ENCODE data around the gene RPS2. TPM values are rescaled to one million over a fixed set of nuclear protein-coding genes. Genes with fewer than 3 reads are reported as not detected.

RPS2 gene
- total and polyA plus RNA-seq, 2 of the 8 experiments (the other 6 are each of a cell fraction or from before 2014, with no cell fraction given), result 4,042 to 16,783 TPM

DNA sequence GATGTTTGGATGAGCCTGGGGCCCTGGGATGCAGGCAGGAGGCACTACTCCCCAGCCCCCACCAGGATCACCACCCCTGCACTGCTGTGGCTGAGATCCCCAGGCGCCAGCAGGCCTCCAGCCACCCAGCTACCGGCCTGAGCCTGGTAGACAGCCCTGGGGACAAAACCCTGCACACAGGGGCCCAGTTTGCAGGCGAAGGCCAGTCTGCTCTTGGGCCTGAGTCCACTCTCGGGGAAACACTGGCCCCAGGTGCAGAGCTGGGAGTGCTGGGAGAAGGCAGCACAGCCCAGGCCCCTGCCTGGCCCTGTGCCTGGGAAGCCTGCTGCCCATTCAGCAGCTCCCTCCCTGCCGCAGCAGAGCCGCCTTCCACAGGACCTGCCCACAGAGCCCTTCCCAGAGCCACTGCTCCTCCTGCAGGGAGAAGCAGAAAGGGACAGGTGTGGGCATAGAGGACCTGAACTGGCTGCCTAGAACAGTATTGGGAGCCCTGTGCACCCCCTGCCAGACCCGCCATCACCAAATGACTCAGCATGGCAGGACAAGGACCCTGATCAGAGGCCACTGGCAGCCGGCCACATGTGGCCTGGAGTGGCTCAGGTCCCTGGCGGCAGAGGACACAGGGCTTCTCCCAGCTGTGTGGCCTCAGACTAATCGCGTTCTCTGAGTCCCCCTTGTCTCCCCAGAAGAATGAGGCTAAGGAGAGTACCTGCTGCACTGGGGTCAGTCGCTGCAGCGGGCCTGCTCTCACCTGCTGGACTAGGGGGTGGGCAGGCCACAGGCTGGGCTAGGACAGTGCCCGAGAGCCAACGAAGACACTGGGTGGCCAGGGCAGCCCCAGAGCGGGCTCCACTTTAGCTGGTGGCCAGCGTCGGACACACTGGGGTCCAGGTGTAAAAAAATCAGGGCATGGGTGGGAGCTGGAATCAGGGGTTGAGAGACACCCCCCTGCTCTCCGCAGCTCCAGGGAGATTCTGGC is 32.3 kb downstream of the RPS2 start (continued):
- TF ChIP-seq TEAD4 (IDR thresholded peaks at IDR 0.05; ENCODE audit: low read depth, low read length) (no peak), BCL11A (IDR thresholded peaks at IDR 0.05; ENCODE audit: low read depth in 2 of 2, low read length in 2 of 2) (no peak), ASH2L (IDR thresholded peaks at IDR 0.05; ENCODE audit: low read length) (no peak), JUND (IDR thresholded peaks at IDR 0.05; ENCODE audit: low read length) (no peak), TCF12 (IDR thresholded peaks at IDR 0.05; ENCODE audit: low read depth, low read length) (no peak), EZH2 (IDR thresholded peaks at IDR 0.05; ENCODE audit: low read depth, low read length, severe bottlenecking) (no peak), BACH1 (IDR thresholded peaks at IDR 0.05; ENCODE audit: low read length) (no peak)
- TF ChIP-seq, protein P1, sequence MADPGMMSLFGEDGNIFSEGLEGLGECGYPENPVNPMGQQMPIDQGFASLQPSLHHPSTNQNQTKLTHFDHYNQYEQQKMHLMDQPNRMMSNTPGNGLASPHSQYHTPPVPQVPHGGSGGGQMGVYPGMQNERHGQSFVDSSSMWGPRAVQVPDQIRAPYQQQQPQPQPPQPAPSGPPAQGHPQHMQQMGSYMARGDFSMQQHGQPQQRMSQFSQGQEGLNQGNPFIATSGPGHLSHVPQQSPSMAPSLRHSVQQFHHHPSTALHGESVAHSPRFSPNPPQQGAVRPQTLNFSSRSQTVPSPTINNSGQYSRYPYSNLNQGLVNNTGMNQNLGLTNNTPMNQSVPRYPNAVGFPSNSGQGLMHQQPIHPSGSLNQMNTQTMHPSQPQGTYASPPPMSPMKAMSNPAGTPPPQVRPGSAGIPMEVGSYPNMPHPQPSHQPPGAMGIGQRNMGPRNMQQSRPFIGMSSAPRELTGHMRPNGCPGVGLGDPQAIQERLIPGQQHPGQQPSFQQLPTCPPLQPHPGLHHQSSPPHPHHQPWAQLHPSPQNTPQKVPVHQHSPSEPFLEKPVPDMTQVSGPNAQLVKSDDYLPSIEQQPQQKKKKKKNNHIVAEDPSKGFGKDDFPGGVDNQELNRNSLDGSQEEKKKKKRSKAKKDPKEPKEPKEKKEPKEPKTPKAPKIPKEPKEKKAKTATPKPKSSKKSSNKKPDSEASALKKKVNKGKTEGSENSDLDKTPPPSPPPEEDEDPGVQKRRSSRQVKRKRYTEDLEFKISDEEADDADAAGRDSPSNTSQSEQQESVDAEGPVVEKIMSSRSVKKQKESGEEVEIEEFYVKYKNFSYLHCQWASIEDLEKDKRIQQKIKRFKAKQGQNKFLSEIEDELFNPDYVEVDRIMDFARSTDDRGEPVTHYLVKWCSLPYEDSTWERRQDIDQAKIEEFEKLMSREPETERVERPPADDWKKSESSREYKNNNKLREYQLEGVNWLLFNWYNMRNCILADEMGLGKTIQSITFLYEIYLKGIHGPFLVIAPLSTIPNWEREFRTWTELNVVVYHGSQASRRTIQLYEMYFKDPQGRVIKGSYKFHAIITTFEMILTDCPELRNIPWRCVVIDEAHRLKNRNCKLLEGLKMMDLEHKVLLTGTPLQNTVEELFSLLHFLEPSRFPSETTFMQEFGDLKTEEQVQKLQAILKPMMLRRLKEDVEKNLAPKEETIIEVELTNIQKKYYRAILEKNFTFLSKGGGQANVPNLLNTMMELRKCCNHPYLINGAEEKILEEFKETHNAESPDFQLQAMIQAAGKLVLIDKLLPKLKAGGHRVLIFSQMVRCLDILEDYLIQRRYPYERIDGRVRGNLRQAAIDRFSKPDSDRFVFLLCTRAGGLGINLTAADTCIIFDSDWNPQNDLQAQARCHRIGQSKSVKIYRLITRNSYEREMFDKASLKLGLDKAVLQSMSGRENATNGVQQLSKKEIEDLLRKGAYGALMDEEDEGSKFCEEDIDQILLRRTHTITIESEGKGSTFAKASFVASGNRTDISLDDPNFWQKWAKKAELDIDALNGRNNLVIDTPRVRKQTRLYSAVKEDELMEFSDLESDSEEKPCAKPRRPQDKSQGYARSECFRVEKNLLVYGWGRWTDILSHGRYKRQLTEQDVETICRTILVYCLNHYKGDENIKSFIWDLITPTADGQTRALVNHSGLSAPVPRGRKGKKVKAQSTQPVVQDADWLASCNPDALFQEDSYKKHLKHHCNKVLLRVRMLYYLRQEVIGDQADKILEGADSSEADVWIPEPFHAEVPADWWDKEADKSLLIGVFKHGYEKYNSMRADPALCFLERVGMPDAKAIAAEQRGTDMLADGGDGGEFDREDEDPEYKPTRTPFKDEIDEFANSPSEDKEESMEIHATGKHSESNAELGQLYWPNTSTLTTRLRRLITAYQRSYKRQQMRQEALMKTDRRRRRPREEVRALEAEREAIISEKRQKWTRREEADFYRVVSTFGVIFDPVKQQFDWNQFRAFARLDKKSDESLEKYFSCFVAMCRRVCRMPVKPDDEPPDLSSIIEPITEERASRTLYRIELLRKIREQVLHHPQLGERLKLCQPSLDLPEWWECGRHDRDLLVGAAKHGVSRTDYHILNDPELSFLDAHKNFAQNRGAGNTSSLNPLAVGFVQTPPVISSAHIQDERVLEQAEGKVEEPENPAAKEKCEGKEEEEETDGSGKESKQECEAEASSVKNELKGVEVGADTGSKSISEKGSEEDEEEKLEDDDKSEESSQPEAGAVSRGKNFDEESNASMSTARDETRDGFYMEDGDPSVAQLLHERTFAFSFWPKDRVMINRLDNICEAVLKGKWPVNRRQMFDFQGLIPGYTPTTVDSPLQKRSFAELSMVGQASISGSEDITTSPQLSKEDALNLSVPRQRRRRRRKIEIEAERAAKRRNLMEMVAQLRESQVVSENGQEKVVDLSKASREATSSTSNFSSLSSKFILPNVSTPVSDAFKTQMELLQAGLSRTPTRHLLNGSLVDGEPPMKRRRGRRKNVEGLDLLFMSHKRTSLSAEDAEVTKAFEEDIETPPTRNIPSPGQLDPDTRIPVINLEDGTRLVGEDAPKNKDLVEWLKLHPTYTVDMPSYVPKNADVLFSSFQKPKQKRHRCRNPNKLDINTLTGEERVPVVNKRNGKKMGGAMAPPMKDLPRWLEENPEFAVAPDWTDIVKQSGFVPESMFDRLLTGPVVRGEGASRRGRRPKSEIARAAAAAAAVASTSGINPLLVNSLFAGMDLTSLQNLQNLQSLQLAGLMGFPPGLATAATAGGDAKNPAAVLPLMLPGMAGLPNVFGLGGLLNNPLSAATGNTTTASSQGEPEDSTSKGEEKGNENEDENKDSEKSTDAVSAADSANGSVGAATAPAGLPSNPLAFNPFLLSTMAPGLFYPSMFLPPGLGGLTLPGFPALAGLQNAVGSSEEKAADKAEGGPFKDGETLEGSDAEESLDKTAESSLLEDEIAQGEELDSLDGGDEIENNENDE (IDR thresholded peaks at IDR 0.05; ENCODE audit: insufficient replicate concordance, low read length), result no peak
- TF ChIP-seq, protein P2, sequence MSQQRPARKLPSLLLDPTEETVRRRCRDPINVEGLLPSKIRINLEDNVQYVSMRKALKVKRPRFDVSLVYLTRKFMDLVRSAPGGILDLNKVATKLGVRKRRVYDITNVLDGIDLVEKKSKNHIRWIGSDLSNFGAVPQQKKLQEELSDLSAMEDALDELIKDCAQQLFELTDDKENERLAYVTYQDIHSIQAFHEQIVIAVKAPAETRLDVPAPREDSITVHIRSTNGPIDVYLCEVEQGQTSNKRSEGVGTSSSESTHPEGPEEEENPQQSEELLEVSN (IDR thresholded peaks at IDR 0.05), result no peak

Measured in H1 (cell line).